Activated gamma-delta T cell treated with anti-CD3 and anti-CD28 coated beads, Interleukin-2, amount 50 U/mL, for 16 hours (primary cell): Measurements from ENCODE around the gene PHYHD1.

Experiments used
- DNase-seq: peaks from one replicate; pipeline ENCODE4 v3.0.0-alpha.2; 2020; ENCODE audit warnings: low read depth

Gene PHYHD1

GRCh38 chr9:128983536-128983935 is 62.8 kb downstream of the PHYHD1 start:
- DNase-seq: no peak

- no peak for DNase-seq
Observed at GRCh38 chr9:128986671-128987070, 65.9 kb downstream of the PHYHD1 start.

- no peak for DNase-seq
Observed at GRCh38 chr9:128987805-128988204, 67.0 kb downstream of the PHYHD1 start.
